ENCODE measurements around the gene CCZ1. TPM values are rescaled to one million over a fixed set of nuclear protein-coding genes. Genes with fewer than 3 reads are reported as not detected.
"Not testable (repeated sequence)": the region's sequence is repeated elsewhere in the genome, so short reads cannot be mapped to it uniquely, and the experiment has no call there.

The CCZ1 gene
- total and polyA plus RNA-seq, 9 of the 15 experiments (the other 6 are each of a cell fraction or from before 2014, with no cell fraction given) = 34.5 to 94.6 (median 78.1) TPM

DNA sequence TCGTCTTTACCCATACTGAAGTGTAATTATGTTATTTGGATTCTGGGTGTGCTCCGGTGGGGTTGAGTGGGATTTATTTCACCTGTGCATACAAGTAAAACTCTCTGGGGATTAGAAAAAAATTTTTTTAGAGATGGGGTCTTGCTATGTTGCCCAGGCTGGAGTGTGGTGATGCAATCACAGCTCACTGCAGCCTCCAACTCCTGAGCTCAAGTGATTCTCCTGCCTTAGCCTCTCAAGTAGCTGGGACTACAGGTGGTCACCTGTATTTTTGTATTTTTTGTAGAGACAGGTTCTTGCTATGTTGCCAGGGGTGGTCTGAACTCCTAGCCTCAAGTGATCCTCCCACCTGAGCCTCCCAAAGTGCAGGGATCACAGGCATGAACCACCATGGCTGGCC lies 8.3 kb upstream of the CCZ1 start:
- H3K36me3 ChIP-seq (ENCODE audit: control insufficient read depth, insufficient read depth, low read length); BruUV-seq (replicated peaks); H3K9me3 ChIP-seq (replicated peaks; ENCODE audit: control insufficient read depth, insufficient read depth, low read depth, low read length); H3K4me3 ChIP-seq; DNase-seq (ENCODE audit: extremely low read depth in 1 of 4, low spot score in 3 of 4); H3K9me1 ChIP-seq (ENCODE audit: control insufficient read depth, insufficient read depth, low read length); H4K20me1 ChIP-seq (replicated peaks; ENCODE audit: control insufficient read depth, insufficient read depth, low read length); POLR2A ChIA-PET; FAIRE-seq; CTCF ChIA-PET (ENCODE audit: low intra/inter-chr PET ratio); H3K79me2 ChIP-seq (ENCODE audit: control insufficient read depth, insufficient read depth, low read length); in situ Hi-C loops (cut with MboI); ATAC-seq; H3K4me2 ChIP-seq (ENCODE audit: insufficient read depth, low read length); intact Hi-C loops (cut with micrococcal nuclease); H3K9ac ChIP-seq (ENCODE audit: insufficient read depth in 1 of 2, low read depth in 2 of 2, low read length in 2 of 2); H2AFZ ChIP-seq (ENCODE audit: low read depth, low read length); H3K27ac ChIP-seq (ENCODE audit: extremely low read depth, low read depth, low read length); H3K27me3 ChIP-seq (ENCODE audit: control insufficient read depth in 2 of 2, insufficient read depth in 2 of 2, low read length in 2 of 2); H3K4me1 ChIP-seq (replicated peaks in 1 of 2; ENCODE audit: control insufficient read depth in 2 of 2, insufficient read depth in 2 of 2, low read length in 2 of 2); TF ChIP-seq ATF3 (CRISPR knock-in tag; conservative IDR thresholded peaks at IDR 0.05): not testable (repeated sequence)
- WGBS (ENCODE audit: insufficient coverage, low coverage, missing lambda C conversion rate) = 6% methylated on average over 2 of the region's 2 CpGs
- TF ChIP-seq ZNF121 (CRISPR knock-in tag; conservative IDR thresholded peaks at IDR 0.05) (peak; percentile 82), RBM25 (IDR thresholded peaks at IDR 0.05; ENCODE audit: low read depth, low read length, severe bottlenecking) (peak; percentile 35), ATF3 (IDR thresholded peaks at IDR 0.05) (peak; percentile 53), CEBPG (CRISPR knock-in tag; IDR thresholded peaks at IDR 0.05) (peak; percentile 9; the same call in 1 of the 2 replicates), CEBPG (tag; conservative IDR thresholded peaks at IDR 0.05 in 1 of 2, IDR thresholded peaks at IDR 0.05 in 1 of 2) (0 out of 4 replicates have a peak, but pooled peaks of 1 of the 2 experiments have one; percentile 11)

Data from K562 (cell line).